RWPE1 (cell line): Measurements from ENCODE around the gene ENPP6.
"Not testable (repeated sequence)": the region's sequence is repeated elsewhere in the genome, so short reads cannot be mapped to it uniquely, and the experiment has no call there.

Experiments
- CTCF ChIA-PET: fragments of 350-600 bp; sonication (Branson Sonifier 250); formaldehyde crosslinking; extraction: SDS; loops from one replicate; lab custom pipeline; 2021; lab: Yijun Ruan, JAX
- POLR2A ChIA-PET: fragments of 400-600 bp; formaldehyde crosslinking; extraction: SDS; loops from one replicate; lab custom pipeline; 2020; ENCODE audit warnings: antibody characterized with exemption; ENCODE audit not compliant: low non-redundant PET; lab: Yijun Ruan, JAX
- DNase-seq: peaks from one replicate; pipeline ENCODE4 v3.0.0; 2012; ENCODE audit warnings: low spot score
- H3K27ac ChIP-seq: fragments of 450-650 bp; 2 replicates; pipeline ENCODE4 v1.5.1; 2017
- TF ChIP-seq, protein P1 (sequence below): fragments of 450-650 bp; conservative IDR thresholded peaks from 2 replicates; pipeline ENCODE4 v1.5.1; 2017; ENCODE audit warnings: low read depth, mild to moderate bottlenecking

The ENPP6 gene

DNA sequence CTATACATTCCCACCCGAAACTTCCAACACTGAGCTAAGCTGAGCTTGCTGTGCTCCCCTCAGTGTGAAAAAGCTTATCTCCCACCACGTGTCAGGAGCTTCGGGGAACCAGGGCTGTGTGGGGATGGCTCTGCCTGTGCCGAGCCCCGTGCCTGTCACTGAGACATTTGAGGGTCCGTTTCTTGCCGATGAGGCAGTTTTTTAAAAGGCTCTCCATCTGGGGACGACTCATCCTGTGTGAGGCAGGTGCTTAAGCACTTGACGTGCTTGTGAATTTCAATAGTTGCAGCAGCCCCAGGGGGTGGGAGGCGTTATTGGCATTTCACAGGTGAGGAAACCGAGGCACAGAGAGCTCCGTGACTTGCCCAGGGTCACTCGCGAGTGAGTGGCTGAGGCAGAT, 160.8 kb downstream of the ENPP6 start:
- DNase-seq, result no peak
- TF ChIP-seq, protein P1, sequence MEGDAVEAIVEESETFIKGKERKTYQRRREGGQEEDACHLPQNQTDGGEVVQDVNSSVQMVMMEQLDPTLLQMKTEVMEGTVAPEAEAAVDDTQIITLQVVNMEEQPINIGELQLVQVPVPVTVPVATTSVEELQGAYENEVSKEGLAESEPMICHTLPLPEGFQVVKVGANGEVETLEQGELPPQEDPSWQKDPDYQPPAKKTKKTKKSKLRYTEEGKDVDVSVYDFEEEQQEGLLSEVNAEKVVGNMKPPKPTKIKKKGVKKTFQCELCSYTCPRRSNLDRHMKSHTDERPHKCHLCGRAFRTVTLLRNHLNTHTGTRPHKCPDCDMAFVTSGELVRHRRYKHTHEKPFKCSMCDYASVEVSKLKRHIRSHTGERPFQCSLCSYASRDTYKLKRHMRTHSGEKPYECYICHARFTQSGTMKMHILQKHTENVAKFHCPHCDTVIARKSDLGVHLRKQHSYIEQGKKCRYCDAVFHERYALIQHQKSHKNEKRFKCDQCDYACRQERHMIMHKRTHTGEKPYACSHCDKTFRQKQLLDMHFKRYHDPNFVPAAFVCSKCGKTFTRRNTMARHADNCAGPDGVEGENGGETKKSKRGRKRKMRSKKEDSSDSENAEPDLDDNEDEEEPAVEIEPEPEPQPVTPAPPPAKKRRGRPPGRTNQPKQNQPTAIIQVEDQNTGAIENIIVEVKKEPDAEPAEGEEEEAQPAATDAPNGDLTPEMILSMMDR, result no peak
- POLR2A ChIA-PET, result no interaction called here
- CTCF ChIA-PET, result no interaction called here
- H3K27ac ChIP-seq, result no peak overlapping the region

DNA sequence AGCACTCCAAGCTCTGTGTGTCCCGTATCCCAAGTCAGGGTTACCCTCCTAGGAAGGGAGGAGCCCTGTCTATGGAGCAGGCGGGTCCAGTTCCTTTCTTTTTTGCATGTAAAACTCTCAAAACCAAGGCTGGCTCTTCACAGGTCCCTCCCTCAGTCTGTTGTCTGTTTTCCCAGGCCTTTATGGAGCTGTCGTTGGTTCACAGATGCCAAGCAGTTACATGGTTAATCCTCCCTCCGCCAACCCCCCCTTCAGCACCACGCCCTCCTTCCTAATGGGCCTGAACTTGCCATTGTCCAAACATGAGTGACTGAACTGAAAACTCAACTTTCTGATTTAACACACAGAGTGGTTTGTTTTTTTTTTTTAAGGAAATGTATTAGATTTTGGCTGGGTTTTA, 164.2 kb downstream of the ENPP6 start:
- ChIA-PET POLR2A (no interaction called here), CTCF (interaction anchor here (0.5 to 0.7 kb wide), 2 partner anchors 88 to 171 kb away, joined by 4 to 5 read pairs; no protein-coding TSS in a partner anchor)
- peak overlapping the region; percentile 65 for H3K27ac ChIP-seq
- TF ChIP-seq, protein P1, result no peak
- DNase-seq, result peak; percentile 27

DNA sequence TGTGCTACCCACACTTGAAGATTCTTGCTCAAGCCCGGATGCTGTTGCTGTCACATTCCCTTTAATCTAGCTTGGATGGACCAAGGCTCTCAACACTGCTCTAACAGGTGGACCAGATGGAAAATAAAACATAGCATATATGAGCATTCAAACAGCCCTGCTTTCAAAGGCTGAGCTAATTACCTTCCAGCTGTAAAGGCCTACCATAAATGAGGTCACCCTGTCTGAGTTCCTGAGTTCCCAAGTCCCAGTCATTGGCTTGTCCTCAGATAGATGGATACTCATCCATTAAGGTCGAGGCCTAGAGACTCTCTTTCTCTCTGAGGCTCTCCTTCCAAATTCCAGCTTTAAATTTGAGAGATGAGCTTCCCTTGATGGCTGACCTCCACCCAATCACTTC, 165.1 kb downstream of the ENPP6 start:
- no peak overlapping the region for H3K27ac ChIP-seq
- ChIA-PET CTCF (interaction anchor here (0.7 kb wide), 3 partner anchors 31 to 393 kb away, joined by 3 to 4 read pairs (median 4); no protein-coding TSS in a partner anchor), POLR2A (no interaction called here)
- TF ChIP-seq, protein P1, result no peak
- DNase-seq, result no peak

DNA sequence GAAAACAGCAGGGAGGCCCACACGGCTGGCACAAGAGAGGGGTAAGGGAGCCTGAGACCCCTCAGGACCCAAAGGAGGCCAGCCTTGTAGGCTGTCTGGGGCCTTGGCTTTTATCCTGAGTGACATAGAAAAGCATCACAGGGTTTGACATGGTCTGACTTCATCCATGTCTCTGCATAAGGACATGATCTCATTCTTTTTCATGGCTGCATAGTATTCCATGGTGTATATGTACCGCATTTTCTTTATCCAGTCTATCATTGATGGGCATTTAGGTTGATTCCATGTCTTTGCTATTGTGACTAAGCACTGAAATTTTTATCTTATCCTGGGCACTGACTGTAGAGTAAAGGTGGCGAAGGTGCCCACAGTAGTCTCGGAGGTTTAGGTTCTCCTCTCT, 166.4 kb downstream of the ENPP6 start:
- CTCF ChIA-PET, H3K27ac ChIP-seq, DNase-seq, POLR2A ChIA-PET: not testable (repeated sequence)

DNA sequence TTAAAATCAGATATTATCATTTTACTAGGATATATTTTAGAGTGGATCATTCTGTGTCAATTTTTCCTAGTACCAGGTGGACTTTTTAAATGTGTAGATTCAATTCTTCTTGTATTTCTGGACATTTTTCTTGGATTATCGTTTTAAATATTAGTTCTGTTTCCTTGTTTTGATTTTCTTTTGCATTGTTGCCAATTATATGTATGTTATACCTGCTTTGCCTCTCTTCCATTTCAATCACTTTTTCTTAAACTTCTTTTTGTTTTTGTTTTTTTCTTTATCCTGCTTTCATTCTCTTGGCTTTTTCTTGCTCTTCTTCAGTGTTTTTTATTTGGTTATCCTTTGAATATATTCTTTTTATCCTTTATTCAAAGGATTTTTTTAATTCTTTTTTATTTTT, 171.5 kb downstream of the ENPP6 start:
- H3K27ac ChIP-seq, result no peak overlapping the region
- TF ChIP-seq, protein P1, result no peak
- POLR2A ChIA-PET, result no interaction called here
- no peak for DNase-seq
- CTCF ChIA-PET, result no interaction called here

DNA sequence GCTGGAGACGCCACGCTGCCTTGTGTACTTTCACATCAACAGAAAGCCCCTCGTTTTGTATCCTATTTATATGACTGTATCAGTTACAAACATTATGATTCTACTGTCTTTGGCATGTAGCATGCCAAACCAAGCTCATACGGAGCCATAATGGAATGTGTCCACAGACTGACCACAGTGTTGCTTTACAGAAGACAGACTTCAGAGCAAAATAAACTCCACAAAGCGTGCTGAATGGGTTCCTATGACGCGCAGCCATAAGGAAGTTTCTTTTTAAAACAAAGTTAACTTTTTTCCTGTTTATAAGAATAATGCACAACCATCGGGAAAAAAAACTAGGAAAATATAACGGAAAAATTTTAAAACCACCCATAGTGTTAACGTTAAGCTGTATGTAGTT, 176.5 kb downstream of the ENPP6 start:
- ChIA-PET CTCF (no interaction called here), POLR2A (no interaction called here)
- TF ChIP-seq, protein P1, result no peak
- H3K27ac ChIP-seq, result no peak overlapping the region
- no peak for DNase-seq

DNA sequence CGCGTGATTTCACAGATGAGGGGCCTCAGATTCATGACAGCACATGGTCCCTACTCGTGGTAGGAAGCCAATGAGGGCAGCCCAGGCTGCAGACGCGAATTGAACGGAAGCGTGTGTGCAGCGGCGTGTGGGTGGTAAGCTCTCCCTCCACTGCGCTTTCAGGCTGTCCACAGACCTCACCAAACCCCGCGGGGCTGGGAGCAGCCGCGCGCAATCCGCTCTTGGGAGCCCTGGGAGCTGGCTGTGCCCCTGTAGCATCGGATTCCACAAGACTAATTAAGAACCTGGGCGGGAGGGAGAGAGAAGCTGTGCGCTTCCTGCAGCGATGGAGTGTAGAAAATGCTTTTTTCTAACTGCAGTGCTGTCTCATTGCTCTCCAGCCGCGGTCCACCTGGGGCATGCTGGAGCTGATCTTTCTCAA, 177.7 kb downstream of the ENPP6 start:
- POLR2A ChIA-PET, result no interaction called here
- CTCF ChIA-PET, result no interaction called here
- TF ChIP-seq, protein P1, result no peak
- no peak overlapping the region for H3K27ac ChIP-seq
- DNase-seq, result no peak
